Thoracic aorta (tissue), 2 donors: ENCODE measurements around the gene HMGN4. TPM values are rescaled to one million over a fixed set of nuclear protein-coding genes. Genes with fewer than 3 reads are reported as not detected.

Source experiments
- ATAC-seq: fragments of 150-250 bp; one replicate; pipeline ENCODE4 v1.8.0; 2017; ENCODE audit warnings: low read depth; ENCODE audit not compliant: insufficient number of reproducible peaks, low FRiP score
- DNase-seq: peaks from one replicate; pipeline ENCODE4 v3.0.0-alpha.2; 2020; ENCODE audit warnings: low spot score
- H3K27ac ChIP-seq, 2 donors: fragments of 200-600 bp; sonication (generic); 1 replicate in 1 of 2; 2 replicates in 1 of 2; pipeline ENCODE4 v1.5.1; 2016; ENCODE audit warnings: mild to moderate bottlenecking in 2 of 2, moderate library complexity in 2 of 2
- H3K27me3 ChIP-seq: fragments of 200-600 bp; sonication (generic); replicated peaks from 2 replicates; pipeline ENCODE4 v1.6.0; 2016; ENCODE audit warnings: mild to moderate bottlenecking; ENCODE audit not compliant: insufficient read depth
- H3K36me3 ChIP-seq: fragments of 200-600 bp; sonication (generic); one replicate; pipeline ENCODE4 v1.5.1; 2016
- H3K4me1 ChIP-seq, 2 donors: fragments of 200-600 bp; sonication (generic); 1 replicate in 1 of 2; 2 replicates in 1 of 2; pipeline versions ENCODE4 v1.5.1 to v1.6.0; 2016; ENCODE audit warnings: low read depth in 2 of 2, mild to moderate bottlenecking in 1 of 2; ENCODE audit not compliant: control insufficient read depth in 1 of 2
- H3K4me3 ChIP-seq: fragments of 200-600 bp; sonication (generic); 2 replicates; pipeline ENCODE4 v1.5.1; 2016; ENCODE audit warnings: mild to moderate bottlenecking
- H3K9me3 ChIP-seq: fragments of 200-600 bp; sonication (generic); 2 replicates; pipeline ENCODE4 v1.5.1; 2016
- total RNA-seq, 2 donors: library from RNA; depleted of rRNA; stranded (reverse); fragments of >200 nt; gene quantifications; one replicate each; pipeline versions ENCODE4 v1.1.0 to v1.2.3, GENCODE V29; 2016
- TF ChIP-seq, protein P1 (sequence below): fragments of 200-600 bp; sonication (generic); IDR thresholded peaks from one replicate; pipeline ENCODE4 v1.5.1; 2019; ENCODE audit warnings: antibody characterized with exemption

The HMGN4 gene
- total RNA-seq, 2 donors from 2014 or later, result 41.3 to 45.9 TPM

DNA sequence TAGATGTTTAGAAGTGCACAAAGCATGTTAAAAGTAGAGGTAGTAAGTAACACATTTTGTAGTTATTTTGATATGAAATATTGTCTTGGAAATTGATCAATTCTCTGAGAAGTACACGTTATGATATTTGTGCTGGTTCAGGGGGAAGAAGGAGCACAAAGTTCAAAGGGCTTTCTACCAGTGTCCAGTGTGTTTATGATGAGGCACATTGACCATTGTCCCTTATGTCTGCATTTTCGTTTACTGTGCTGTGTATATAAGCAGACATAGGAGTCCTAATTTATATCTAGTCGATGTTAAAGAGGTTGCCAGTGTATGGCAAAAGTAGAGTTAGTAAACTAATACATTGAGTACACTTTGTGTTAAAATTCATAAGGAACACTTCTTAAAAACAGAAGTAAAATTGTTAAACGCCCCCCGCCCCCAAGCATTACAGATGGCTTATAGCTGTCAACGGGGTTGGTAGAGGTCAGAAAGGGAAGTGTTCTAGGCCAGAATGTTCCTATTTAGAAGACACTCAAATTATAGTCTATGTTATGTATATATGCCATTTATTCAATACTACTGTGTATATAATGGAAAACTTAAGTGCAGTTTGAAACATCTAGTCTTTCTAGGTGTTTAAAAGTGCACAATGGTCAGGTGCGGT is 13.3 kb upstream of the HMGN4 start:
- Histone ChIP-seq H3K4me3 (no peak overlapping the region), H3K9me3 (no peaks in the 10 kb centered on the region), H3K27me3 (no peaks in the 10 kb centered on the region), H3K27ac (no peak overlapping the region), H3K36me3 (no peaks in the 10 kb centered on the region), H3K4me1 (peaks cover 0 to 6% of the 10 kb centered on the region in 2 donors)
- TF ChIP-seq, protein P1, sequence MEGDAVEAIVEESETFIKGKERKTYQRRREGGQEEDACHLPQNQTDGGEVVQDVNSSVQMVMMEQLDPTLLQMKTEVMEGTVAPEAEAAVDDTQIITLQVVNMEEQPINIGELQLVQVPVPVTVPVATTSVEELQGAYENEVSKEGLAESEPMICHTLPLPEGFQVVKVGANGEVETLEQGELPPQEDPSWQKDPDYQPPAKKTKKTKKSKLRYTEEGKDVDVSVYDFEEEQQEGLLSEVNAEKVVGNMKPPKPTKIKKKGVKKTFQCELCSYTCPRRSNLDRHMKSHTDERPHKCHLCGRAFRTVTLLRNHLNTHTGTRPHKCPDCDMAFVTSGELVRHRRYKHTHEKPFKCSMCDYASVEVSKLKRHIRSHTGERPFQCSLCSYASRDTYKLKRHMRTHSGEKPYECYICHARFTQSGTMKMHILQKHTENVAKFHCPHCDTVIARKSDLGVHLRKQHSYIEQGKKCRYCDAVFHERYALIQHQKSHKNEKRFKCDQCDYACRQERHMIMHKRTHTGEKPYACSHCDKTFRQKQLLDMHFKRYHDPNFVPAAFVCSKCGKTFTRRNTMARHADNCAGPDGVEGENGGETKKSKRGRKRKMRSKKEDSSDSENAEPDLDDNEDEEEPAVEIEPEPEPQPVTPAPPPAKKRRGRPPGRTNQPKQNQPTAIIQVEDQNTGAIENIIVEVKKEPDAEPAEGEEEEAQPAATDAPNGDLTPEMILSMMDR, result no peak
- ATAC-seq (no peak), DNase-seq (no peak)

DNA sequence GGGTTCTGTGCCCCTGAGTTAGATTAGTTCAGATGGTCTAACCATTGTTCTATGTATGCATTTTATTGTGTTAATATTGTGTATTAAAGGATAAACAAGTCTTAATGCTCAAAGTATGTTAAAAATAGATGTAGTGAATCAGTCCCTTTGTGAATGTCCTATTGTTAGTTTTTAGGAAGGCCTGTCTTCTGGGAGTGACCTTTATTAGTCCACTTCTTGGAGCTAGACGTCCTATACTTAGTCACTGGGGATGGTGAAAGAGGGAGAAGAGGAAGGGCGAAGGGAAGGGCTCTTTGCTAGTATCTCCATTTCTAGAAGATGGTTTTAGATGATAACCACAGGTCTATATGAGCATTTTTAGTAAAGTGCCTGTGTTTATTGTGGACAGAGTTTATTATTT is 12.3 kb upstream of the HMGN4 start:
- ATAC-seq (no peak), DNase-seq (no peak)
- Histone ChIP-seq H3K27ac (no peak overlapping the region), H3K27me3 (no peaks in the 10 kb centered on the region), H3K9me3 (no peaks in the 10 kb centered on the region), H3K36me3 (no peaks in the 10 kb centered on the region), H3K4me1 (no peaks in the 10 kb centered on the region), H3K4me3 (no peak overlapping the region)
- TF ChIP-seq, protein P1, result no peak

- Histone ChIP-seq H3K4me3 (no peak overlapping the region), H3K36me3 (no peaks in the 10 kb centered on the region), H3K9me3 (no peaks in the 10 kb centered on the region), H3K4me1 (peaks cover 0 to 2% of the 10 kb centered on the region in 2 donors), H3K27ac (no peak overlapping the region), H3K27me3 (no peaks in the 10 kb centered on the region)
- TF ChIP-seq, protein P1, result no peak
- DNase-seq, result no peak
- no peak for ATAC-seq
Measured at GRCh38 chr6:26526928-26527327, 11.2 kb upstream of the HMGN4 start.

DNA sequence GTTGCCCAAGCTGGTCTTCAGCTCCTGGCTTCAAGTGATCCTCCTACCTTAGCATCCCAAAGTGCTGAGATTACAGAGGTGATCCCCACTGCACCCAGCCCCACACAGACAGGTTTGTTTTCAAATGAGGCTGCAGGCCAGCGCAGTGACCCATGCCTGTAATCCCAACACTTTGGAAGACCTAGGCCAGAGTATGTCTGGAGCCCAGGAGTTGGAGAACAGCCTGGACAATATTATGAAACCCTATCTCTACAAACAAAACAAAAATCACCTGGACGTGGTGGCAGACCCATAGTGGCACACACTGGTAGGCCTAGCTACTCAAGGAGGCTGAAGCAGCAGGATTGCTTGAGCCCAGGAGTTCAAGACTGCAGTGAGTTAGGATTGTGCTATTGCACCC is 8.0 kb upstream of the HMGN4 start:
- DNase-seq (no peak), ATAC-seq (no peak)
- no peak overlapping the region for H3K27ac ChIP-seq
- TF ChIP-seq, protein P1, result no peak
- H3K4me3 ChIP-seq, result no peak overlapping the region
- H3K4me1 ChIP-seq, result peaks cover 0 to 21% of the 10 kb centered on the region in 2 donors
- H3K9me3 ChIP-seq, result no peaks in the 10 kb centered on the region
- no peaks in the 10 kb centered on the region for H3K36me3 ChIP-seq
- H3K27me3 ChIP-seq, result no peaks in the 10 kb centered on the region

- no peak overlapping the region for H3K4me3 ChIP-seq
- H3K9me3 ChIP-seq, result no peaks in the 10 kb centered on the region
- DNase-seq (no peak), ATAC-seq (no peak)
- H3K27ac ChIP-seq, result peak overlapping the region; percentile 77 to 88
- TF ChIP-seq, protein P1, result no peak
- H3K27me3 ChIP-seq, result no peaks in the 10 kb centered on the region
- H3K4me1 ChIP-seq, result peaks cover 12 to 37% of the 10 kb centered on the region in 2 donors
- H3K36me3 ChIP-seq, result no peaks in the 10 kb centered on the region
Measured at GRCh38 chr6:26531897-26532296, 6.3 kb upstream of the HMGN4 start.
